VCaP (cell line): ENCODE results near the gene CDH12.

Experiments used
- H3K27ac ChIP-seq: fragments of 450-650 bp; 2 replicates; pipeline ENCODE4 v1.5.1; 2017
- CTCF ChIP-seq: fragments of 450-650 bp; conservative IDR thresholded peaks from 2 replicates; pipeline ENCODE4 v1.5.1; 2017; ENCODE audit warnings: mild to moderate bottlenecking, moderate library complexity

CDH12 gene

GRCh38 chr5:21910731-21911130 is 942.4 kb downstream of the CDH12 start:
- H3K27ac ChIP-seq: no peak overlapping the region
- TF ChIP-seq CTCF: no peak

GRCh38 chr5:21895766-21896350 is 957.3 kb downstream of the CDH12 start:
- no peak for TF ChIP-seq CTCF

GRCh38 chr5:21893161-21893560 is 960.0 kb downstream of the CDH12 start:
- no peak overlapping the region for H3K27ac ChIP-seq
- TF ChIP-seq CTCF: no peak

More at GRCh38 chr5:21895766-21896350, 957.3 kb downstream of the CDH12 start:
- no peak overlapping the region for H3K27ac ChIP-seq

GRCh38 chr5:21889581-21889980 is 963.6 kb downstream of the CDH12 start:
- TF ChIP-seq CTCF: no peak
- H3K27ac ChIP-seq: no peak overlapping the region

GRCh38 chr5:21882074-21882745 is 970.9 kb downstream of the CDH12 start:
- no peak for TF ChIP-seq CTCF

GRCh38 chr5:21880164-21880563 is 973.0 kb downstream of the CDH12 start:
- H3K27ac ChIP-seq: no peak overlapping the region
- TF ChIP-seq CTCF: no peak

More at GRCh38 chr5:21882074-21882745, 970.9 kb downstream of the CDH12 start:
- H3K27ac ChIP-seq: no peak overlapping the region

GRCh38 chr5:21862986-21863385 is 990.2 kb downstream of the CDH12 start:
- H3K27ac ChIP-seq: no peak overlapping the region
- TF ChIP-seq CTCF: no peak
